Measurements from ENCODE around the gene ZNF217. TPM values are rescaled to one million over a fixed set of nuclear protein-coding genes. Genes with fewer than 3 reads are reported as not detected.
"Not testable (repeated sequence)": the region's sequence is repeated elsewhere in the genome, so short reads cannot be mapped to it uniquely, and the experiment has no call there.

ZNF217 gene
- total and polyA plus RNA-seq, 2 experiments from 2014 or later = 4.7 to 32.4 TPM

- not testable (repeated sequence) for H3K36me3 ChIP-seq (replicated peaks; ENCODE audit: insufficient read depth, low read depth); H2AFZ ChIP-seq; H3K27me3 ChIP-seq; DNase-seq (ENCODE audit: low spot score); H3K9me2 ChIP-seq (replicated peaks; ENCODE audit: insufficient read depth); H4K20me1 ChIP-seq (ENCODE audit: insufficient read depth, poor library complexity, severe bottlenecking); H3K9me3 ChIP-seq (ENCODE audit: low read depth)
- H3K4me1 ChIP-seq (ENCODE audit: insufficient read depth) = peaks cover 34% of the 10 kb centered on the region
- peak overlapping the region; percentile 82 for H3K27ac ChIP-seq
- peak overlapping the region; percentile 91 for H3K4me2 ChIP-seq
- peak overlapping the region; percentile 43 for H3K4me3 ChIP-seq
- WGBS (ENCODE audit: low lambda C conversion rate, missing lambda C conversion rate) = 36% methylated on average over 2 of the region's 2 CpGs
- peaks cover 81% of the 10 kb centered on the region for H3K79me2 ChIP-seq
Observed at GRCh38 chr20:53590122-53590521, 3.5 kb downstream of the ZNF217 start.

GRCh38 chr20:53589321-53590065 lies 4.1 kb downstream of the ZNF217 start:
- not testable (repeated sequence) for H3K9me2 ChIP-seq (replicated peaks; ENCODE audit: insufficient read depth)

GRCh38 chr20:53587157-53587703 lies 6.4 kb downstream of the ZNF217 start:
- H2AFZ ChIP-seq; H3K27me3 ChIP-seq; H3K27ac ChIP-seq; H3K9me3 ChIP-seq (ENCODE audit: low read depth); H3K9me2 ChIP-seq (replicated peaks; ENCODE audit: insufficient read depth); H3K36me3 ChIP-seq (replicated peaks; ENCODE audit: insufficient read depth, low read depth); H3K4me3 ChIP-seq; DNase-seq (ENCODE audit: low spot score); H4K20me1 ChIP-seq (ENCODE audit: insufficient read depth, poor library complexity, severe bottlenecking): not testable (repeated sequence)
- H3K79me2 ChIP-seq = peaks cover 96% of the 10 kb centered on the region
- H3K4me2 ChIP-seq = peak overlapping the region; percentile 37
- peaks cover 52% of the 10 kb centered on the region for H3K4me1 ChIP-seq (ENCODE audit: insufficient read depth)
- WGBS (ENCODE audit: low lambda C conversion rate, missing lambda C conversion rate) = 100% methylated on average over 1 of the region's 1 CpG

More at GRCh38 chr20:53589321-53590065, 4.1 kb downstream of the ZNF217 start:
- not testable (repeated sequence) for H3K27me3 ChIP-seq; H2AFZ ChIP-seq; H3K36me3 ChIP-seq (replicated peaks; ENCODE audit: insufficient read depth, low read depth); H3K9me3 ChIP-seq (ENCODE audit: low read depth); H3K4me3 ChIP-seq; DNase-seq (ENCODE audit: low spot score); H4K20me1 ChIP-seq (ENCODE audit: insufficient read depth, poor library complexity, severe bottlenecking)
- 15% methylated on average over 12 of the region's 12 CpGs for WGBS (ENCODE audit: low lambda C conversion rate, missing lambda C conversion rate)
- H3K79me2 ChIP-seq = peaks cover 85% of the 10 kb centered on the region
- peak overlapping the region; percentile 82 for H3K27ac ChIP-seq
- peak overlapping the region; percentile 91 for H3K4me2 ChIP-seq
- peaks cover 37% of the 10 kb centered on the region for H3K4me1 ChIP-seq (ENCODE audit: insufficient read depth)

GRCh38 chr20:53586640-53587039 lies 7.0 kb downstream of the ZNF217 start:
- DNase-seq (ENCODE audit: low spot score) = no peak
- no peak for TF ChIP-seq CTCF (IDR thresholded peaks at IDR 0.05; ENCODE audit: poor library complexity)
- TF ChIP-seq EZH2 (IDR thresholded peaks at IDR 0.05; ENCODE audit: borderline replicate concordance) = no peak
- TF ChIP-seq EZH2phosphoT487 (IDR thresholded peaks at IDR 0.05; ENCODE audit: low read depth, severe bottlenecking, unreplicated experiment) = no peak
- no peaks in the 10 kb centered on the region for H3K9me3 ChIP-seq (ENCODE audit: low read depth)
- 38% methylated on average over 6 of the region's 6 CpGs for WGBS (ENCODE audit: low lambda C conversion rate, missing lambda C conversion rate)
- H3K4me1 ChIP-seq (ENCODE audit: insufficient read depth) = peaks cover 52% of the 10 kb centered on the region
- H3K27me3 ChIP-seq = no peaks in the 10 kb centered on the region
- H3K4me2 ChIP-seq = peak overlapping the region; percentile 37
- H3K27ac ChIP-seq = peak overlapping the region; percentile 10
- no peak overlapping the region for H2AFZ ChIP-seq
- H3K79me2 ChIP-seq = peaks cover 96% of the 10 kb centered on the region
- no peak overlapping the region for H3K4me3 ChIP-seq
- H3K9me2 ChIP-seq (replicated peaks; ENCODE audit: insufficient read depth) = no peaks in the 10 kb centered on the region
- peaks cover 3% of the 10 kb centered on the region for H3K36me3 ChIP-seq (replicated peaks; ENCODE audit: insufficient read depth, low read depth)
- no peaks in the 10 kb centered on the region for H4K20me1 ChIP-seq (ENCODE audit: insufficient read depth, poor library complexity, severe bottlenecking)

GRCh38 chr20:53585910-53586309 lies 7.7 kb downstream of the ZNF217 start:
- not testable (repeated sequence) for H3K9me2 ChIP-seq (replicated peaks; ENCODE audit: insufficient read depth); H3K4me3 ChIP-seq; H3K27me3 ChIP-seq; H4K20me1 ChIP-seq (ENCODE audit: insufficient read depth, poor library complexity, severe bottlenecking); DNase-seq (ENCODE audit: low spot score); H2AFZ ChIP-seq; H3K9me3 ChIP-seq (ENCODE audit: low read depth); H3K36me3 ChIP-seq (replicated peaks; ENCODE audit: insufficient read depth, low read depth)
- peaks cover 96% of the 10 kb centered on the region for H3K79me2 ChIP-seq
- peaks cover 52% of the 10 kb centered on the region for H3K4me1 ChIP-seq (ENCODE audit: insufficient read depth)
- H3K27ac ChIP-seq = peak overlapping the region; percentile 10
- 93% methylated on average over 5 of the region's 5 CpGs for WGBS (ENCODE audit: low lambda C conversion rate, missing lambda C conversion rate)
- peak overlapping the region; percentile 37 for H3K4me2 ChIP-seq

- H3K4me2 ChIP-seq; DNase-seq (ENCODE audit: low spot score); H4K20me1 ChIP-seq (ENCODE audit: insufficient read depth, poor library complexity, severe bottlenecking); H3K9me2 ChIP-seq (replicated peaks; ENCODE audit: insufficient read depth); H3K4me3 ChIP-seq; H3K9me3 ChIP-seq (ENCODE audit: low read depth); H3K27me3 ChIP-seq; H3K27ac ChIP-seq; H3K36me3 ChIP-seq (replicated peaks; ENCODE audit: insufficient read depth, low read depth); H2AFZ ChIP-seq: not testable (repeated sequence)
- peaks cover 56% of the 10 kb centered on the region for H3K4me1 ChIP-seq (ENCODE audit: insufficient read depth)
- WGBS (ENCODE audit: low lambda C conversion rate, missing lambda C conversion rate) = 95% methylated on average over 6 of the region's 6 CpGs
- H3K79me2 ChIP-seq = peaks cover 98% of the 10 kb centered on the region
Observed at GRCh38 chr20:53585004-53585569, 8.6 kb downstream of the ZNF217 start.

- H3K4me2 ChIP-seq = peak overlapping the region; percentile 37
- H3K79me2 ChIP-seq = peaks cover 98% of the 10 kb centered on the region
- H3K4me1 ChIP-seq (ENCODE audit: insufficient read depth) = peaks cover 56% of the 10 kb centered on the region
- H2AFZ ChIP-seq; DNase-seq (ENCODE audit: low spot score); H3K4me3 ChIP-seq; H3K9me2 ChIP-seq (replicated peaks; ENCODE audit: insufficient read depth); H3K36me3 ChIP-seq (replicated peaks; ENCODE audit: insufficient read depth, low read depth); H4K20me1 ChIP-seq (ENCODE audit: insufficient read depth, poor library complexity, severe bottlenecking); H3K27me3 ChIP-seq; H3K9me3 ChIP-seq (ENCODE audit: low read depth): not testable (repeated sequence)
- peak overlapping the region; percentile 18 for H3K27ac ChIP-seq
- WGBS (ENCODE audit: low lambda C conversion rate, missing lambda C conversion rate) = 50% methylated on average over 3 of the region's 3 CpGs
Observed at GRCh38 chr20:53584550-53584913, 9.1 kb downstream of the ZNF217 start.

All from hepatocyte (in vitro differentiated cells).